ENCODE results near the gene PDSS2. TPM values are rescaled to one million over a fixed set of nuclear protein-coding genes. Genes with fewer than 3 reads are reported as not detected.

Gene PDSS2
- total and polyA plus RNA-seq, 2 donors (not counting 1 experiment from before 2014, with no cell fraction given): 16.9 to 17.0 TPM

DNA sequence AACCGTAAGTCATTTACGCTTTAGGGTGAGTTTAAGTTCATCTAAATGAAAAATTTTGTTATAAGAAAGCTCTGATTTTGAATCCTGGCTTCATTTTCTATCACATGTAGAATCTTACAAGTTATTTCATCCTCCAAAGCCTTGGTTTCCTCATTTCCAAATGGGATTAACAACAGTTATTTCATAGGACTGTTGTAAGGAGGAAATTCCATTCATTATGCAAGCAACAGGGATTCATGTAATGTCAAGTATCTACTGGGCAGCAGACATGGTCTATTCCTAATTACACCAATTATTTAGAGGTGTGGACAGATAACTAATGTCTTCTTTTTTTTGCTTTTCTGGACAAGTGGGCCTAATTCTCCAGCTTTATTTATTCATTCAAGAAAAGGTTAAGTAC, 154.0 kb downstream of the PDSS2 start:
- no CpG with 5 or more reads among the region's 2 CpGs for WGBS (ENCODE audit: insufficient coverage)
- H3K4me2 ChIP-seq (replicated peaks; ENCODE audit: low read depth, low read length, poor library complexity, severe bottlenecking): no peak overlapping the region
- TF ChIP-seq, protein P1, sequence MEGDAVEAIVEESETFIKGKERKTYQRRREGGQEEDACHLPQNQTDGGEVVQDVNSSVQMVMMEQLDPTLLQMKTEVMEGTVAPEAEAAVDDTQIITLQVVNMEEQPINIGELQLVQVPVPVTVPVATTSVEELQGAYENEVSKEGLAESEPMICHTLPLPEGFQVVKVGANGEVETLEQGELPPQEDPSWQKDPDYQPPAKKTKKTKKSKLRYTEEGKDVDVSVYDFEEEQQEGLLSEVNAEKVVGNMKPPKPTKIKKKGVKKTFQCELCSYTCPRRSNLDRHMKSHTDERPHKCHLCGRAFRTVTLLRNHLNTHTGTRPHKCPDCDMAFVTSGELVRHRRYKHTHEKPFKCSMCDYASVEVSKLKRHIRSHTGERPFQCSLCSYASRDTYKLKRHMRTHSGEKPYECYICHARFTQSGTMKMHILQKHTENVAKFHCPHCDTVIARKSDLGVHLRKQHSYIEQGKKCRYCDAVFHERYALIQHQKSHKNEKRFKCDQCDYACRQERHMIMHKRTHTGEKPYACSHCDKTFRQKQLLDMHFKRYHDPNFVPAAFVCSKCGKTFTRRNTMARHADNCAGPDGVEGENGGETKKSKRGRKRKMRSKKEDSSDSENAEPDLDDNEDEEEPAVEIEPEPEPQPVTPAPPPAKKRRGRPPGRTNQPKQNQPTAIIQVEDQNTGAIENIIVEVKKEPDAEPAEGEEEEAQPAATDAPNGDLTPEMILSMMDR (IDR thresholded peaks at IDR 0.05): no peak
- TF ChIP-seq EZH2 (IDR thresholded peaks at IDR 0.05; ENCODE audit: borderline replicate concordance, insufficient read depth, low read depth, low read length, poor library complexity, severe bottlenecking): no peak
- Mint-ChIP-seq H3K9me3 (ENCODE audit: insufficient read depth) (no peaks in the 10 kb centered on the region), H3K4me3 (no peak overlapping the region), H3K4me1 (no peaks in the 10 kb centered on the region), H3K27me3 (no peaks in the 10 kb centered on the region), H3K27ac (no peak overlapping the region)
- H3K4me3 ChIP-seq (ENCODE audit: control extremely low read depth in 1 of 5, extremely low read depth in 1 of 5, insufficient read depth in 1 of 5, low read depth in 2 of 5, low read length in 4 of 5): no peak overlapping the region
- no peak overlapping the region for H3K27ac ChIP-seq (ENCODE audit: low read length in 2 of 2)
- ChIA-PET CTCF (no interaction called here), POLR2A (no interaction called here)
- H2AFZ ChIP-seq (ENCODE audit: insufficient read depth, low read depth, low read length, poor library complexity, severe bottlenecking): no peak overlapping the region
- ATAC-seq (ENCODE audit: low read depth): no peak
- no peaks in the 10 kb centered on the region for H3K4me1 ChIP-seq (ENCODE audit: control insufficient read depth in 2 of 2, insufficient read depth in 2 of 2, low read length in 2 of 2)
- H3K79me2 ChIP-seq (ENCODE audit: control insufficient read depth, insufficient read depth, low read length): no peaks in the 10 kb centered on the region
- intact Hi-C loops (cut with micrococcal nuclease): no loop called here
- DNase-seq: no peak
- no peaks in the 10 kb centered on the region for H4K20me1 ChIP-seq (ENCODE audit: control insufficient read depth, insufficient read depth, low read length, poor library complexity, severe bottlenecking)
- no peaks in the 10 kb centered on the region for H3K27me3 ChIP-seq (replicated peaks in 1 of 4; ENCODE audit: control extremely low read depth in 1 of 4, control insufficient read depth in 3 of 4, insufficient read depth in 4 of 4, low read length in 3 of 4)
- no peaks in the 10 kb centered on the region for H3K36me3 ChIP-seq (replicated peaks in 1 of 2; ENCODE audit: control extremely low read depth in 1 of 2, control insufficient read depth in 1 of 2, extremely low read depth in 1 of 2, insufficient read depth in 2 of 2, low read length in 1 of 2)
- H3K9ac ChIP-seq (ENCODE audit: low read length): no peak overlapping the region
- H3K9me3 ChIP-seq (ENCODE audit: control extremely low read depth in 1 of 3, control insufficient read depth in 2 of 3, insufficient read depth in 1 of 3, low read length in 2 of 3): no peaks in the 10 kb centered on the region

DNA sequence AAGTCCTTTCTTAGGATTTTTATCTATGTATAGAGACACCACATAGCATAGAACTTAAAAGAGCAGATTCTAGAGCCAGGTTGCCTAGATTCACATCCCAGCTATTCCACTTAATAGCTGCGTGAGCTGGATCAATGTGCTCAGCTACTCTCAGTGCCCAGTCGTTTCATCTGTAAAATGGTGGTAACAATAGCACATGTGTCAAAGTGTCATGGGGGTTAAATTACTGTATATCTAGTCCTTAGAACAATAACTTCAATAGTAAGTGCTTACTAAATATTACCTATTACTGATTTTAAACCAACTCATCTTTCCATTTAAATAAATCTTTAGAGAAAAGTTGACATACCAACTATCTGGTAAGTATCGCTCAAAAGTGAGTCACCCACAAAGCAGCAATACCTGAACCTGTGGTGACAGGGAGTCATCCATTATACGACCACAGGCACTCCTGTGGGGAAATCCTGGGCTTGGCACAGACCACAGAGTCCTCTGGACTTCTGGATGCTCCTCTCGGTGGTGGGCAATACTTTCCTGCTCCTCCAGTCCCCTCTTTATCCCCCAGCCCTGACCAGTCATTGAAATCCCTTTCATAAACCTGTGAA, 154.8 kb downstream of the PDSS2 start:
- Histone ChIP-seq H3K9me3 (ENCODE audit: control extremely low read depth in 1 of 3, control insufficient read depth in 2 of 3, insufficient read depth in 1 of 3, low read length in 2 of 3) (no peaks in the 10 kb centered on the region), H3K4me1 (ENCODE audit: control insufficient read depth in 2 of 2, insufficient read depth in 2 of 2, low read length in 2 of 2) (no peaks in the 10 kb centered on the region), H3K9ac (ENCODE audit: low read length) (no peak overlapping the region), H3K4me3 (ENCODE audit: control extremely low read depth in 1 of 5, extremely low read depth in 1 of 5, insufficient read depth in 1 of 5, low read depth in 2 of 5, low read length in 4 of 5) (no peak overlapping the region), H3K36me3 (replicated peaks in 1 of 2; ENCODE audit: control extremely low read depth in 1 of 2, control insufficient read depth in 1 of 2, extremely low read depth in 1 of 2, insufficient read depth in 2 of 2, low read length in 1 of 2) (no peaks in the 10 kb centered on the region), H3K79me2 (ENCODE audit: control insufficient read depth, insufficient read depth, low read length) (no peaks in the 10 kb centered on the region), H3K4me2 (replicated peaks; ENCODE audit: low read depth, low read length, poor library complexity, severe bottlenecking) (no peak overlapping the region), H4K20me1 (ENCODE audit: control insufficient read depth, insufficient read depth, low read length, poor library complexity, severe bottlenecking) (no peaks in the 10 kb centered on the region), H3K27me3 (replicated peaks in 1 of 4; ENCODE audit: control extremely low read depth in 1 of 4, control insufficient read depth in 3 of 4, insufficient read depth in 4 of 4, low read length in 3 of 4) (no peaks in the 10 kb centered on the region), H2AFZ (ENCODE audit: insufficient read depth, low read depth, low read length, poor library complexity, severe bottlenecking) (no peak overlapping the region), H3K27ac (ENCODE audit: low read length in 2 of 2) (no peak overlapping the region)
- no peak overlapping the region for H3K27ac Mint-ChIP-seq
- ChIA-PET POLR2A (no interaction called here), CTCF (interaction anchor here (1.0 kb wide), 1 partner anchor 14 kb away, joined by 3 read pairs; no protein-coding TSS in a partner anchor)
- WGBS (ENCODE audit: insufficient coverage): 95% methylated on average over 3 of the region's 5 CpGs
- no peaks in the 10 kb centered on the region for H3K9me3 Mint-ChIP-seq (ENCODE audit: insufficient read depth)
- intact Hi-C loops (cut with micrococcal nuclease): no loop called here
- no peak for DNase-seq
- no peak for ATAC-seq (ENCODE audit: low read depth)
- TF ChIP-seq EZH2 (IDR thresholded peaks at IDR 0.05; ENCODE audit: borderline replicate concordance, insufficient read depth, low read depth, low read length, poor library complexity, severe bottlenecking): no peak
- TF ChIP-seq, protein P1 (IDR thresholded peaks at IDR 0.05): no peak
- H3K4me3 Mint-ChIP-seq: no peak overlapping the region
- no peaks in the 10 kb centered on the region for H3K27me3 Mint-ChIP-seq
- peaks cover 1% of the 10 kb centered on the region for H3K4me1 Mint-ChIP-seq

Measured in B cell (primary cell).